GM18870 (cell line): ENCODE measurements around the gene CAMK2N2.

Source experiments
- ATAC-seq: cut with Tn5 transposase; IDR thresholded peaks from one replicate; pipeline ENCODE4 v1.9.1; 2021; ENCODE audit warnings: moderate library complexity; ENCODE audit not compliant: unreplicated experiment

The CAMK2N2 gene

GRCh38 chr3:184261270-184261853 lies at the start of gene CAMK2N2:
TSS of gene CAMK2N2 (minus strand) at chr3:184261553. CDS start at chr3:184261285, 268 bp downstream.
- ATAC-seq: no peak

GRCh38 chr3:184308744-184309143 lies 47.4 kb upstream of the CAMK2N2 start:
- no peak for ATAC-seq

DNA sequence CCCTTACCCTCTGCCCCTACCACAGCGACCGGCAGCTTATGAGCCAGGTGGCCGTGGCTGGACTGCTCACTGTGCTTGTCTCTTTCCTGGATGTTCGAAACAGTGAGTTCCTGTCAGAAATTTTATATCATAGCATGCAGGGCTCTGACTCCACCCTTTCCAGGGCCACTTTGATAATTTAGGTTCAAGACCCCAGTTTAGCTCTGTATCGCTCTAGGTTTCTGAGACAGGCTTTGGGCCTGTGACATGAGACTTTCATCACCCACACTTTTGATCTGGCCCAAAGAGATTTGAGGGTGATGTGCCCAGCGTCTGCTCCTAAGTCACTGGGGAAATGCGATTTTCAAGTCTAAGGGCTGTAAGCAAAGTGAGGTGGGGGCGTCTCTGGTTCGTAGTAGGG lies 46.6 kb upstream of the CAMK2N2 start:
- ATAC-seq: no peak

- ATAC-seq: no peak
Observed at GRCh38 chr3:184306341-184306972, 45.1 kb upstream of the CAMK2N2 start.

- no peak for ATAC-seq
Observed at GRCh38 chr3:184305577-184305976, 44.2 kb upstream of the CAMK2N2 start.

GRCh38 chr3:184300378-184300720 lies 39.0 kb upstream of the CAMK2N2 start:
- no peak for ATAC-seq

GRCh38 chr3:184299488-184300377 lies 38.4 kb upstream of the CAMK2N2 start:
- ATAC-seq: no peak

DNA sequence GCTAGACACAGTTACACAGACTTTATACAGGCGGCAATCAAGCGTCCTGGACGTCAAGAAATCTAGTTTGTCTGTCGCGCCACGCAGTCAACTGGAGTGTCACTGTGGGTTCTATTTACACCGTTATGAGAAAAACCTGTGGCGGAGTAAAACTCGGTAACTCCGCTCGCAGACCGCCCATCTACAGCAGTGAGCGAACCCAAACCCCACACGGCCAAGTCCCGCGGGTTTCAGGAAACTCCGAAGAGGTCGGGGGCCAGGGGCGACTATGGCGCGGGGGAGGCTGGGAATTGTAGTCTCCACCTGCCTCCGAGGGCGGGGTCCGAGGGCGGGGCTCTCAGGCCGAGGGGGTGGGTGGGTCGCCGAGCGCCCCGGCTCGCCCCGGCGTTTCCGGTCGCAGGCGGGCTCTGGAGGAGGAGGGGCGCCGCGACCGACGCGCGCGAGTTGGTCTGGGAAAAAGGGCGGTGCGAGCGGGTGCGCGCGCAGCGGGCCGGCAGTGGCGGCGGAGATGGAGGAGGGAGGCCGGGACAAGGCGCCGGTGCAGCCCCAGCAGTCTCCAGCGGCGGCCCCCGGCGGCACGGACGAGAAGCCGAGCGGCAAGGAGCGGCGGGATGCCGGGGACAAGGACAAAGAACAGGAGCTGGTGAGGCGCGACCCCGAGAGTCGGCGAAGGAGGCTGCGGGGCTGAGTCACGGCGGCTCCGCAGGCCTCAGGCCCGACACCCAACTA lies 37.6 kb upstream of the CAMK2N2 start, which contains the start of gene PSMD2:
Gene PSMD2, plus strand, starts transcription at position 483 of the 729 bp plus-strand sequence. Its CDS starts 26 bp downstream, at position 509.
- peak; percentile 78 for ATAC-seq

- ATAC-seq: no peak
Observed at GRCh38 chr3:184296616-184297015, 35.3 kb upstream of the CAMK2N2 start.

- no peak for ATAC-seq
Observed at GRCh38 chr3:184295771-184296170, 34.4 kb upstream of the CAMK2N2 start.

DNA sequence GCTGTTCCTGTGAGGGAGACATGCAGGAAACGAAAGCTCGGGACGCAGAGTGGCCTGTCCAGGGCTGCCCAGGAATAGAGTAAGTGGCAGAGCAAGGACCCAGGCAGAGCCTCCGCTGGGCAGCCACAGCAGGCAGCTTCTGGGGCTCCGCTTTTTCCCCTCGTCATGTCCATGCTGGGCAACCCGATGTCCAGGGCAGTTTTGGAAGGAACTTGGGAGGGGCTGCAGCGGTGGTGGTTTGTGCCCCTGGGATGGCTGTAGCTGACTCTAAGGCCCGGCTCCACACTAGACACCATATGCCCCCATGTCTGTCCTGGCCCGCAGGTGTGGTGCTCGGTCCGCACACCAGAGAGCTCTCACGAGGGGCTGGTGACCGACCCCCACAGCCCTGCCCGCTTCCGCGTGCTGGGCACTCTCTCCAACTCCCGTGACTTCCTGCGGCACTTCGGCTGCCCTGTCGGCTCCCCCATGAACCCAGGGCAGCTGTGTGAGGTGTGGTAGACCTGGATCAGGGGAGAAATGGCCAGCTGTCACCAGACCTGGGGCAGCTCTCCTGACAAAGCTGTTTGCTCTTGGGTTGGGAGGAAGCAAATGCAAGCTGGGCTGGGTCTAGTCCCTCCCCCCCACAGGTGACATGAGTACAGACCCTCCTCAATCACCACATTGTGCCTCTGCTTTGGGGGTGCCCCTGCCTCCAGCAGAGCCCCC lies 30.5 kb upstream of the CAMK2N2 start:
- no peak for ATAC-seq

DNA sequence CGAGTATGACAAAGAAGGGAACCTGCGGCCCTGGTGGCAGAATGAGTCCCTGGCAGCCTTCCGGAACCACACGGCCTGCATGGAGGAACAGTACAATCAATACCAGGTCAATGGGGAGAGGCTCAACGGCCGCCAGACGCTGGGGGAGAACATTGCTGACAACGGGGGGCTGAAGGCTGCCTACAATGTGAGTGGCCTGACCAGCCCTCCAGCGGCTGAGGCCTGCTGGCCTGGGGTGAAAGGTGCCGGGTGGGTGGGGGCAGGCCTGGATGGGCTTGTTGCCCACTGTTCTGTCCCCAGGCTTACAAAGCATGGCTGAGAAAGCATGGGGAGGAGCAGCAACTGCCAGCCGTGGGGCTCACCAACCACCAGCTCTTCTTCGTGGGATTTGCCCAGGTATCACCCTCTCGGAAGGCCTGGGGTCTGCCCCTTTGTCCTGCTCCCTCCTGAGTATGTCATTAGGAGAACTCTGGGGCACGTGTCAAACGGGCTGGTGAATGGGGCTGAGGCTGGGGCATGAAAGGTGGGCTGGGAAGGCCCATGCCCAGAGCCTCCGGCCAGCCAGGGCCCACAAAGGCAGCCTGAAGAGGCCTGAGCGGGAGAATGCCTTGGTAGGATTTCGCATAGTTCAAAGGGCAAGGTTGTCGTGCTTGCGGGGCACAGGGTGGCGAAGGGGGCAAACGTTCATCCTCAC lies 29.8 kb upstream of the CAMK2N2 start:
- ATAC-seq: no peak

- ATAC-seq: no peak
Observed at GRCh38 chr3:184290331-184290730, 29.0 kb upstream of the CAMK2N2 start.

DNA sequence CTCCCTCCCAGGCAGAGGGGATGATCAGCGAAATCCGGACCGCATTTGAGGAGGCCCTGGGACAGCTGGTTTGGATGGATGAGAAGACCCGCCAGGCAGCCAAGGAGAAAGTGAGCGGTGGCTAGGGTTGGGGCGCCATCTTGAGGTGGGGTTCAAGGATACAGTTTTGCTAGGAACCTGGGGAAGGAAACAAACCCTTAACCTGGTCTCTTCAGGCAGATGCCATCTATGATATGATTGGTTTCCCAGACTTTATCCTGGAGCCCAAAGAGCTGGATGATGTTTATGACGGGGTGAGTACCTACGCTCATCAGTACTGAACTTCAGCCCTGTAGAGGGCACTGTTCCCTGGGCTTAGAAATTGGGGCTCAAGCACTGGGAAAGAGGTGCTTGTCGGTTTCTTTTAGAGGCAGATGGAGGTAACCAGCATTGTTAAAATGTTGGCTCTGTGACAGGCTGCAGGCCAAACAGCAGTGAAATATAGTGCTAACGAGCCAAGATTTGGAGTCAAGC lies 28.1 kb upstream of the CAMK2N2 start:
- no peak for ATAC-seq

- no peak for ATAC-seq
Observed at GRCh38 chr3:184284696-184285095, 23.3 kb upstream of the CAMK2N2 start.

DNA sequence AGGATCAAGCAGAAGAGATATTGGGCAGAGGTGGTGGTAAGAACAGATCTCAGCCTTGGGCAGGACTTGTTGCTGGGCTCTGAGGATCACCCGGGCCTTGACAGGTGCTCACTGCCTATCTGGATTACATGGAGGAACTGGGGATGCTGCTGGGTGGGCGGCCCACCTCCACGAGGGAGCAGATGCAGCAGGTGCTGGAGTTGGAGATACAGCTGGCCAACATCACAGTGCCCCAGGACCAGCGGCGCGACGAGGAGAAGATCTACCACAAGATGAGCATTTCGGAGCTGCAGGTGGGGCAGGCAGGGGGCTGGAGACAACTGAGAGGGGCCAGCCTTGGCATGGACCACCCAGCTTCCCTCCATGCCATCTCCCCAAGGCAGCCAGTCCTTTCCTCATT lies 22.3 kb upstream of the CAMK2N2 start:
- no peak for ATAC-seq

GRCh38 chr3:184282941-184283340 lies 21.6 kb upstream of the CAMK2N2 start:
- no peak for ATAC-seq

DNA sequence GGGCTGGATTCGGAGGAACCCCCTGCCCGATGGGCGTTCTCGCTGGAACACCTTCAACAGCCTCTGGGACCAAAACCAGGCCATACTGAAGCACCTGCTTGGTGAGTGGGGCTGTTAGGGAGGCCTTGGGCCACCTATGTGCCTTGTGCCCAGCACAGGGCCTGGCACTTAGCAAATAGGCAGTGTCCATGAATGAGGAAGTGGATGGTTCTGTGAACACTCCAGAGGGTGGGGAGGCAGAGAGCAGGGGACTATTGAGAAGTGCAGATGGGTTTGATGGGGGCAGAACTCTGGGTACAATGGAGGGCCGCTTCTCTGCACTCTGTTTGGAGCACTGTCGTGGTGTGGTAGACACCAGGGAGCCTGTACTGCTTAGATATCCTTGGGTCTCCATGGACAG lies 16.0 kb upstream of the CAMK2N2 start:
- ATAC-seq: no peak

DNA sequence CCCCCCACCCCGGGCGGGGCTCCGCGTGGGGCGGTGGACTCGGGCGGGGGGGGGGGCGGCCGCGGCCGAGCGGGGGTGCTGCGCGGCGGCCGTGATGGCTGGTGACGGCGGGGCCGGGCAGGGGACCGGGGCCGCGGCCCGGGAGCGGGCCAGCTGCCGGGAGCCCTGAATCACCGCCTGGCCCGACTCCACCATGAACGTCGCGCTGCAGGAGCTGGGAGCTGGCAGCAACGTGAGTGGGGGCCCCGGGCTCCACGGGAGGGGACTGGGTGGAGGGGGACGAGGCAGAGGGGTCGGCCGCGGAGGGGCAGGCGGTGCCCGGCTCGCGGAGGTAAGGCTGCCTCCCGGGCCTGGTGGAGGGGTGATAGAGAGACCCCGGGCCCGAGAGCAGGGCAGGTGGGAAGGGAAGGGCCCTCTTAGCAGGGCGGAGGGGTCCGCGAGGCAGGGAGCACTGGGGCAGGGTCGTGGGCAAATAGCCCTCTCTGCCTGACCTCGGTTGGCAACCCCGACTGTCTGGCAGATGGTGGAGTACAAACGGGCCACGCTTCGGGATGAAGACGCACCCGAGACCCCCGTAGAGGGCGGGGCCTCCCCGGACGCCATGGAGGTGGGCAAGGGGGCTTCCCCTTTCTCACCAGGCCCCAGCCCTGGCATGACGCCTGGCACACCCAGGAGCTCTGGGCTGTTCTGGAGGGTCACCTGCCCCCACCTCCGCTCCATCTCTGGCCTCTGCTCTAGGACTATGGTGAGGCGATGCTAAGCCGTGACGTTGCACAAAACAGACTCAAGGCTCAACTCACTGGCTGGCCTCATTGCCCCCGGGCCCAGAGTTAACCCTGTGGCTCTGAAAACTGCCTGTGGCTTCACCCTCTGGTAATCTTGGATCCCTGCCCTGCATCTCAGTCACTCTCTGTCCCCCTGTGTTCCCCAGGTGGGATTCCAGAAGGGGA lies 14.9 kb upstream of the CAMK2N2 start, which contains the start of gene ECE2:
Gene ECE2, plus strand, starts transcription at position 62 of the 950 bp plus-strand sequence. Its CDS starts 132 bp downstream, at position 194.
- no peak for ATAC-seq
